MM.1S (cell line): ENCODE results near the gene TSPOAP1.

Source experiments
- EZH2phosphoT487 ChIP-seq: fragments of 300-600 bp; sonication (generic); IDR thresholded peaks from 2 replicates; pipeline ENCODE4 v1.6.1; 2018; ENCODE audit warnings: antibody characterized with exemption, low read length
- TF ChIP-seq, protein P1 (sequence below): fragments of 300-600 bp; sonication (generic); IDR thresholded peaks from 2 replicates; pipeline ENCODE4 v1.5.1; 2016; ENCODE audit warnings: antibody characterized with exemption, low read length, mixed read lengths

DNA sequence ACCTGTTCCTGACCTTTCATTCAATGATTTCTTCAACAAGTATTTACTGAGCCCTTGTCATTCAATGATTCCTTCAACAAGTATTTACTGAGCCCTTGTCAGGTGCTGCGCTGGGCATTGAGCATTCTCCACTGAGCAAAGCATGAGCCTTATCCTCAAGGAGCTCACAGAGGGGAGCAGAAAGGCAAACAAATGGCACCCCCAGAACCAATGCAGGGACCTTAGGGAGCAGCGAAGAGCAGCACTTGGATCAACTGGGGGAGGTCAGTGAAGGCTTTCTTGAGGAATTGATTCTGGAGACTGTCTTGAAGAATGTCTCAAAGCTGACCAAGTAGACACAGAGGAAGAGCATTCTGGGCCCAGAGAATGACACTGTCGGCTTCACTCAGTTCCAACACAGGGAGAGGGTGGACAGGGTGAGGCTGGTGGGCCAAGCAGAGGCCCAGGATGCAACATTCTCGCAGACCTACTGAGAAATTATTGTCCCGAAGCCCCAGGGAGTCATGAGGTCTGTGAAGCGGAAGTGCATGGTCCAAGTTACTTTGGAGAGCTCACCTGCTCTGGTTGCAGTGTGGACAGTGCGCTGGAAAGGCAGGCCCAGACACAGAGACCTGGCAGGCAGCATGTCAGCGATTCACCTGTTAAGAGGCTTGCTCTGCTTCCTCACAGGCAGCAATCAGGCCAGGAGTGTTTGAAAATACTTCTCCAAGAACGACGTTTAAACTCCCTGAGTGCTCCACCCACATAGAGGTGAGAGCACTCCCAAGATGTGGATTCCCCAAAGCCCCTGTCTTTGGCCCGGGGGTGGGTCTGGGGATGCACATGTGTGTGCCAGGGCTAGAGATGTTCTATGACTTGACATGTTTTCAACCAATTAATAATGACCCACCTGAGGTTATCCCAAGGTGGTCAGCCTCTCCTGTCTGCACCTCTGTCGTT is 44.7 kb downstream of the TSPOAP1 start:
- TF ChIP-seq EZH2phosphoT487, result no peak
- TF ChIP-seq, protein P1, sequence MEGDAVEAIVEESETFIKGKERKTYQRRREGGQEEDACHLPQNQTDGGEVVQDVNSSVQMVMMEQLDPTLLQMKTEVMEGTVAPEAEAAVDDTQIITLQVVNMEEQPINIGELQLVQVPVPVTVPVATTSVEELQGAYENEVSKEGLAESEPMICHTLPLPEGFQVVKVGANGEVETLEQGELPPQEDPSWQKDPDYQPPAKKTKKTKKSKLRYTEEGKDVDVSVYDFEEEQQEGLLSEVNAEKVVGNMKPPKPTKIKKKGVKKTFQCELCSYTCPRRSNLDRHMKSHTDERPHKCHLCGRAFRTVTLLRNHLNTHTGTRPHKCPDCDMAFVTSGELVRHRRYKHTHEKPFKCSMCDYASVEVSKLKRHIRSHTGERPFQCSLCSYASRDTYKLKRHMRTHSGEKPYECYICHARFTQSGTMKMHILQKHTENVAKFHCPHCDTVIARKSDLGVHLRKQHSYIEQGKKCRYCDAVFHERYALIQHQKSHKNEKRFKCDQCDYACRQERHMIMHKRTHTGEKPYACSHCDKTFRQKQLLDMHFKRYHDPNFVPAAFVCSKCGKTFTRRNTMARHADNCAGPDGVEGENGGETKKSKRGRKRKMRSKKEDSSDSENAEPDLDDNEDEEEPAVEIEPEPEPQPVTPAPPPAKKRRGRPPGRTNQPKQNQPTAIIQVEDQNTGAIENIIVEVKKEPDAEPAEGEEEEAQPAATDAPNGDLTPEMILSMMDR, result no peak
